Neutrophil (primary cell): ENCODE results near the gene CLCN3.

Source experiments
- H3K27ac ChIP-seq: fragments of 200-600 bp; sonication (generic); 2 replicates; pipeline ENCODE4 v1.5.1; 2016; ENCODE audit warnings: mild to moderate bottlenecking, moderate library complexity
- H3K27me3 ChIP-seq: fragments of 200-600 bp; sonication (generic); 2 replicates; pipeline ENCODE4 v1.6.0; 2016; ENCODE audit warnings: mild to moderate bottlenecking
- H3K36me3 ChIP-seq: fragments of 200-600 bp; sonication (generic); 2 replicates; pipeline ENCODE4 v1.5.1; 2017
- H3K4me1 ChIP-seq, 2 experiments: fragments of 200-600 bp in 1 of 2; sonication (generic) in 1 of 2; 1 replicate in 1 of 2; 2 replicates in 1 of 2; pipeline versions ENCODE4 v1.5.1 to v1.6.1; 2013 to 2016; ENCODE audit warnings: low read depth in 1 of 2, low read length in 1 of 2, mild to moderate bottlenecking in 1 of 2, moderate library complexity in 1 of 2; ENCODE audit not compliant: control insufficient read depth in 1 of 2, insufficient read depth in 1 of 2
- H3K4me3 ChIP-seq, 2 experiments: fragments of 200-600 bp in 1 of 2; sonication (generic) in 1 of 2; 1 replicate in 1 of 2; 2 replicates in 1 of 2; pipeline ENCODE4 v1.5.1; 2013 to 2016; ENCODE audit warnings: low read depth in 1 of 2, low read length in 1 of 2, mild to moderate bottlenecking in 1 of 2, moderate library complexity in 1 of 2
- H3K9me3 ChIP-seq: fragments of 200-600 bp; sonication (generic); 2 replicates; pipeline ENCODE4 v1.5.1; 2016
- CTCF ChIP-seq: fragments of 200-600 bp; sonication (generic); IDR thresholded peaks from 2 replicates; pipeline ENCODE4 v1.5.1; 2016; ENCODE audit warnings: antibody characterized with exemption

Gene CLCN3

GRCh38 chr4:169758401-169758962, 138.1 kb downstream of the CLCN3 start:
- peak overlapping the region in 1 of 2 experiments; percentile 80 for H3K4me3 ChIP-seq
- no peak overlapping the region for H3K27ac ChIP-seq
- H3K9me3 ChIP-seq: no peaks in the 10 kb centered on the region
- no peaks in the 10 kb centered on the region for H3K27me3 ChIP-seq
- no peak for TF ChIP-seq CTCF
- H3K36me3 ChIP-seq: no peaks in the 10 kb centered on the region
- peaks cover 16 to 19% of the 10 kb centered on the region in 2 experiments for H3K4me1 ChIP-seq

GRCh38 chr4:169761846-169762245, 141.5 kb downstream of the CLCN3 start:
- Histone ChIP-seq H3K36me3 (no peaks in the 10 kb centered on the region), H3K27ac (no peak overlapping the region)

GRCh38 chr4:169765835-169766234, 145.5 kb downstream of the CLCN3 start:
- H3K4me3 ChIP-seq: no peak overlapping the region
- no peak overlapping the region for H3K27ac ChIP-seq
- H3K4me1 ChIP-seq: no peaks in the 10 kb centered on the region
- no peaks in the 10 kb centered on the region for H3K36me3 ChIP-seq
- no peaks in the 10 kb centered on the region for H3K9me3 ChIP-seq
- H3K27me3 ChIP-seq: peaks cover 2% of the 10 kb centered on the region
- TF ChIP-seq CTCF: no peak

More at GRCh38 chr4:169761846-169762245, 141.5 kb downstream of the CLCN3 start:
- Histone ChIP-seq H3K4me1 (peaks cover 7 to 11% of the 10 kb centered on the region in 2 experiments), H3K9me3 (no peaks in the 10 kb centered on the region), H3K4me3 (no peak overlapping the region), H3K27me3 (no peaks in the 10 kb centered on the region)
- no peak for TF ChIP-seq CTCF

GRCh38 chr4:169766741-169767140, 146.4 kb downstream of the CLCN3 start:
- TF ChIP-seq CTCF: no peak
- no peak overlapping the region for H3K27ac ChIP-seq
- H3K9me3 ChIP-seq: no peaks in the 10 kb centered on the region
- no peaks in the 10 kb centered on the region for H3K4me1 ChIP-seq
- H3K36me3 ChIP-seq: no peaks in the 10 kb centered on the region
- H3K27me3 ChIP-seq: peaks cover 5% of the 10 kb centered on the region
- H3K4me3 ChIP-seq: no peak overlapping the region

GRCh38 chr4:169768385-169768784, 148.0 kb downstream of the CLCN3 start:
- TF ChIP-seq CTCF: no peak
- Histone ChIP-seq H3K27ac (no peak overlapping the region), H3K4me3 (no peak overlapping the region), H3K9me3 (no peaks in the 10 kb centered on the region), H3K36me3 (no peaks in the 10 kb centered on the region), H3K27me3 (peaks cover 19% of the 10 kb centered on the region), H3K4me1 (no peaks in the 10 kb centered on the region)
